ENCODE measurements around the gene TAF3.

TAF3 gene

GRCh38 chr10:7887174-7887816 is 69.0 kb downstream of the TAF3 start:
- no peak for DNase-seq (ENCODE audit: low read depth)
- no peak overlapping the region for H3K4me3 ChIP-seq (ENCODE audit: low read depth, low read length)
- TF ChIP-seq CTCF (IDR thresholded peaks at IDR 0.05; ENCODE audit: low read depth, low read length, missing control alignments): no peak
- in situ Hi-C loops (cut with HindIII; ENCODE audit: low sequenced_read_pairs): loop anchor here (25.0 kb wide), 1 partner anchor 1400 kb away; no protein-coding TSS in a partner anchor

DNA sequence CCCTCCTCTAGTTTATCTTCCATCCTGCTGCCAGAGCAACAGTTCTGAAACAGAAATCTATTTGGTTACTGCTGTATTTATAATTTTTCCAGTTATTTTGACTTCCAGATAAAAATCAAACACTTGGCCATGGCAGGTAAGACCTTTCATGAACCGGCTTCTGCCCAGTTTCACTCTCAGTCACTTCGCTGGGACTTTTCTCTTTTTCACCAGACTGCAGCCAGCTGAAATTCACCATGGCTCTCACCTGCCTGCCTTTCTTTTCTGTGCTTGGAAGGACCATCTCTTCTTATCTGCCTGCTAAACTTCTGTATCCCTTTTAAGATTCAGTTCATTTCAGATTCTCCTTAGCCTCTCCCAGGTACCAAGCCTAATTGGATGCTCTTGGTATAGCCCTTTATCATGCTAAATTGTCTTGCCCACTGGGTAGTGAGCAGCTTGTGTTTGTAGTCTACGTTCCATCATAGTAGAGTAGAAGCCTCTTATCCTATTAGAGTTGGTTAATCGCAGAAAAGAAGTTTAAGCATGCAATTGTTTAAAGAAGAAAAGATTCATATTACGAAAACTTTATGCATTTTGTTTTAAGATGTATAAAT is 71.7 kb downstream of the TAF3 start:
- no peak for DNase-seq (ENCODE audit: low read depth)
- TF ChIP-seq CTCF (IDR thresholded peaks at IDR 0.05; ENCODE audit: low read depth, low read length, missing control alignments): no peak
- H3K4me3 ChIP-seq (ENCODE audit: low read depth, low read length): no peak overlapping the region
- in situ Hi-C loops (cut with HindIII; ENCODE audit: low sequenced_read_pairs): loop anchor here (25.0 kb wide), 1 partner anchor 1397 kb away; no protein-coding TSS in a partner anchor

- DNase-seq (ENCODE audit: low read depth): no peak
- in situ Hi-C loops (cut with HindIII; ENCODE audit: low sequenced_read_pairs): loop anchor here (25.0 kb wide), 1 partner anchor 1397 kb away; no protein-coding TSS in a partner anchor
- no peak for TF ChIP-seq CTCF (IDR thresholded peaks at IDR 0.05; ENCODE audit: low read depth, low read length, missing control alignments)
- no peak overlapping the region for H3K4me3 ChIP-seq (ENCODE audit: low read depth, low read length)
Measured at GRCh38 chr10:7890781-7891180, 72.5 kb downstream of the TAF3 start.

DNA sequence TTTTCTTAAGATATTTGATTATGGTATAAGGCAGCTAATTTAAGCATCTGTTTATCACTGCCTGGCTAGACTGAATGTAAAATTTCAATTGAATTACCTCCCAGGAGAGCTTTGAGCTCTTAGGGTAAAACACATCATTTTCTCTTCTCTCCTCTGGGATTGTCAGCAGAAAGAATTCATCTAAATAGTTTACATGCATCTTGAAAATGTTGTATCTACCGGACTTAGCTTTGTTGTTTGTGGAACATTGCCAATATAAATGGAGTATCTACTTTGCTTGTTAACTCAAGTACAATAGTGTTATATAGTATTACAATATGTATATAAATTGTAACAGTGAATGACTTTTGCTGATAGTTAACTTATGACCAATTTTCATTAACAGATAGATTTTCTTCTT is 73.3 kb downstream of the TAF3 start:
- no peak for TF ChIP-seq CTCF (IDR thresholded peaks at IDR 0.05; ENCODE audit: low read depth, low read length, missing control alignments)
- in situ Hi-C loops (cut with HindIII; ENCODE audit: low sequenced_read_pairs): loop anchor here (25.0 kb wide), 1 partner anchor 1396 kb away; no protein-coding TSS in a partner anchor
- no peak overlapping the region for H3K4me3 ChIP-seq (ENCODE audit: low read depth, low read length)
- DNase-seq (ENCODE audit: low read depth): no peak

GRCh38 chr10:7892146-7892545 is 73.8 kb downstream of the TAF3 start:
- in situ Hi-C loops (cut with HindIII; ENCODE audit: low sequenced_read_pairs): loop anchor here (25.0 kb wide), 1 partner anchor 1395 kb away; no protein-coding TSS in a partner anchor
- no peak for DNase-seq (ENCODE audit: low read depth)
- no peak overlapping the region for H3K4me3 ChIP-seq (ENCODE audit: low read depth, low read length)
- no peak for TF ChIP-seq CTCF (IDR thresholded peaks at IDR 0.05; ENCODE audit: low read depth, low read length, missing control alignments)

GRCh38 chr10:7895699-7896090 is 77.4 kb downstream of the TAF3 start:
- no peak for TF ChIP-seq CTCF (IDR thresholded peaks at IDR 0.05; ENCODE audit: low read depth, low read length, missing control alignments)
- no peak overlapping the region for H3K4me3 ChIP-seq (ENCODE audit: low read depth, low read length)
- in situ Hi-C loops (cut with HindIII; ENCODE audit: low sequenced_read_pairs): loop anchor here (25.0 kb wide), 1 partner anchor 1392 kb away; no protein-coding TSS in a partner anchor

More at GRCh38 chr10:7895699-7896090, 77.4 kb downstream of the TAF3 start:
- DNase-seq (ENCODE audit: low read depth): no peak
